H1 (cell line): ENCODE results near the gene CCDC106. TPM values are rescaled to one million over a fixed set of nuclear protein-coding genes. Genes with fewer than 3 reads are reported as not detected.

ENCODE experiments used
- polyA plus RNA-seq, 7 experiments: library from polyadenylated mRNA; depleted of rRNA in 3 of 7; stranded (reverse) in 5 of 7; unstranded in 2 of 7; fragments of >200 nt in 5 of 7; fragments of 200-250 nt in 2 of 7; gene quantifications; 1 replicate in 5 of 7; 2 replicates in 1 of 7; 4 replicates in 1 of 7; pipeline versions ENCODE4 v1.2.1 to v1.2.3, GENCODE V29; 2011 to 2013; ENCODE audit warnings: missing spikeins in 2 of 7, mixed read lengths in 2 of 7
- total RNA-seq: library from RNA; stranded (reverse); fragmentation: NEBNext Ultra II Directional; extraction: Animal tissue kit (Norgen Biotek cat#: 25700); gene quantifications from 2 replicates; pipeline ENCODE4 v1.2.1, GENCODE V29; 2021
- TF ChIP-seq, protein P1 (sequence below): IDR thresholded peaks from 2 replicates; pipeline ENCODE4 v1.6.1; 2012; ENCODE audit warnings: inconsistent platforms

The CCDC106 gene
- total and polyA plus RNA-seq, 2 of the 8 experiments (the other 6 are each of a cell fraction or from before 2014, with no cell fraction given) = 12.0 to 20.1 TPM

DNA sequence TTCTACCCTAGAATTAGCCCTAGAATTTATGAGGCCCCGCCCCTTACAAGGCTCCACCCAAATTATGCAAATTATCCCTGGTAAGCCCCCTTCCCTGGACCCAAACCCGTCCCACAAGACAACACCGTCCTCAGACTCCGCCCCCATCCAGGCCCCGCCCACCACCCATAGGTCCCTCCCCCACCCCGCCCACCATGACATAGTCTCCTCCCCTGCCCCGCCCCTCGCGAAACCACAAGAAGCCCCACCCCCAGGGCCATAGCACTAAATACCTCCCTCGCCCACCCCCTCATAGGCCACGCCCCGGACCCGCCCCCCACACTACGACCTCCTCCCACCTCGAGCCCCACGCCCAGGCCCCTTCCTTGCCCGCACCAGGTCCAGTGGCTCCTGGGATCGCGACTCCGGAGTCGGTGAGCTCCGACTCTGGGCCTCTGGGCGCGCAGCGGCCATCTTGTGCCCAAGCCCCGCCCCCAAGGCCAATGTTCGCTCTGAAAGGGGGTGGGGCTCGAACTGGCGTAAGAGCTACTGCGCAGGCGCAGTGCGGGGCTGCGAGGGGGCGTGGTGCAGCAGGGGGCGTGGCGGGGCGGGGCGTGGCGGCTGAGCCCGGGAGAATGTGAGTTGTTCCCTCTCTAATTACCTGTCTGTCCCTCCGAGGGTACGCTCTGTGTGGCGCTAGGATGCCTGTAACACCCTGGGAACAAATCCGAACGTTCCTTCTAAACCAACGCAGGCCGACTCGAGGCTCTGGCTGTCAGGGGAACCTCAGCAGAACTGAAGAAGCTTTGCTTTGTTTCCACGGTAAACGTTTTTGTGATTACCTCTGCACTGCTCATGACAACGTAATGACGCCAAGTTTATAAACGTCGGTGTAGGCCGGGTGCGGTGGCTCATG, 23.7 kb upstream of the CCDC106 start, which contains the start of gene ZNF784 (continued):
- TF ChIP-seq, protein P1, sequence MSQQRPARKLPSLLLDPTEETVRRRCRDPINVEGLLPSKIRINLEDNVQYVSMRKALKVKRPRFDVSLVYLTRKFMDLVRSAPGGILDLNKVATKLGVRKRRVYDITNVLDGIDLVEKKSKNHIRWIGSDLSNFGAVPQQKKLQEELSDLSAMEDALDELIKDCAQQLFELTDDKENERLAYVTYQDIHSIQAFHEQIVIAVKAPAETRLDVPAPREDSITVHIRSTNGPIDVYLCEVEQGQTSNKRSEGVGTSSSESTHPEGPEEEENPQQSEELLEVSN = peak; percentile 73
